ENCODE results near the gene SAMD4B.
A peak's percentile ranks its signal among the peaks of the same experiment; 100 is the strongest.

Gene SAMD4B

DNA sequence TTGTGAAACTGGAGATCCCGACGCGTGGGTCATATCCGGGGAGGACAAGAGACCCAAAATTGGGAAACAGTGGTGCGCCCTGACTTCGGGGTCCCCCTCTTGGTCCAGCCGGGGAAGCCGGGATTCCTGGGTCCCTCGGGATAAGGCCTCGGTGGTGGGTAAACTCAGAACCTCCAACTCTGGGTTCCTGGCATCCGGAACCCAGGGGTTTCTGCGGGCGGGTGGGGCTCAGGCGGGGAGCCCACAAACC is 65.1 kb downstream of the SAMD4B start:
- Histone ChIP-seq H3K9me3 (ENCODE audit: control insufficient read depth, low read length) (no peaks in the 10 kb centered on the region), H3K27ac (peak overlapping the region; percentile 100), H3K4me3 (ENCODE audit: low read depth, low read length) (peak overlapping the region; percentile 77), H3K4me1 (peaks cover 28% of the 10 kb centered on the region), H3K4me2 (ENCODE audit: low read length) (peak overlapping the region; percentile 95), H2AFZ (peak overlapping the region; percentile 65), H3K79me2 (peaks cover 14% of the 10 kb centered on the region), H3K27me3 (ENCODE audit: control insufficient read depth, insufficient read depth, low read length) (no peaks in the 10 kb centered on the region), H3K9ac (peak overlapping the region; percentile 99), H3K36me3 (ENCODE audit: control insufficient read depth, insufficient read depth, low read length) (no peaks in the 10 kb centered on the region)
- TF ChIP-seq, protein P1, sequence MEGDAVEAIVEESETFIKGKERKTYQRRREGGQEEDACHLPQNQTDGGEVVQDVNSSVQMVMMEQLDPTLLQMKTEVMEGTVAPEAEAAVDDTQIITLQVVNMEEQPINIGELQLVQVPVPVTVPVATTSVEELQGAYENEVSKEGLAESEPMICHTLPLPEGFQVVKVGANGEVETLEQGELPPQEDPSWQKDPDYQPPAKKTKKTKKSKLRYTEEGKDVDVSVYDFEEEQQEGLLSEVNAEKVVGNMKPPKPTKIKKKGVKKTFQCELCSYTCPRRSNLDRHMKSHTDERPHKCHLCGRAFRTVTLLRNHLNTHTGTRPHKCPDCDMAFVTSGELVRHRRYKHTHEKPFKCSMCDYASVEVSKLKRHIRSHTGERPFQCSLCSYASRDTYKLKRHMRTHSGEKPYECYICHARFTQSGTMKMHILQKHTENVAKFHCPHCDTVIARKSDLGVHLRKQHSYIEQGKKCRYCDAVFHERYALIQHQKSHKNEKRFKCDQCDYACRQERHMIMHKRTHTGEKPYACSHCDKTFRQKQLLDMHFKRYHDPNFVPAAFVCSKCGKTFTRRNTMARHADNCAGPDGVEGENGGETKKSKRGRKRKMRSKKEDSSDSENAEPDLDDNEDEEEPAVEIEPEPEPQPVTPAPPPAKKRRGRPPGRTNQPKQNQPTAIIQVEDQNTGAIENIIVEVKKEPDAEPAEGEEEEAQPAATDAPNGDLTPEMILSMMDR (IDR thresholded peaks at IDR 0.05): no peak

- peak overlapping the region; percentile 77 for H3K4me3 ChIP-seq (ENCODE audit: low read depth, low read length)
- H3K36me3 ChIP-seq (ENCODE audit: control insufficient read depth, insufficient read depth, low read length): no peaks in the 10 kb centered on the region
These were observed 65.6 kb downstream of the SAMD4B start for GRCh38 chr19:39407660-39408391.

GRCh38 chr19:39408392-39409207 is 66.4 kb downstream of the SAMD4B start:
- Histone ChIP-seq H3K9me3 (ENCODE audit: control insufficient read depth, low read length) (no peaks in the 10 kb centered on the region), H3K36me3 (ENCODE audit: control insufficient read depth, insufficient read depth, low read length) (no peaks in the 10 kb centered on the region), H3K4me1 (peaks cover 21% of the 10 kb centered on the region), H3K4me2 (ENCODE audit: low read length) (peak overlapping the region; percentile 95), H3K9ac (peak overlapping the region; percentile 99), H3K27me3 (ENCODE audit: control insufficient read depth, insufficient read depth, low read length) (no peaks in the 10 kb centered on the region), H3K4me3 (ENCODE audit: low read depth, low read length) (peak overlapping the region; percentile 77), H2AFZ (no peak overlapping the region), H3K27ac (peak overlapping the region; percentile 100), H3K79me2 (peaks cover 14% of the 10 kb centered on the region)
- TF ChIP-seq, protein P1 (IDR thresholded peaks at IDR 0.05): no peak

More at GRCh38 chr19:39407660-39408391, 65.6 kb downstream of the SAMD4B start:
- no peaks in the 10 kb centered on the region for H3K27me3 ChIP-seq (ENCODE audit: control insufficient read depth, insufficient read depth, low read length)
- no peaks in the 10 kb centered on the region for H3K9me3 ChIP-seq (ENCODE audit: control insufficient read depth, low read length)
- H3K27ac ChIP-seq: peak overlapping the region; percentile 100
- peaks cover 14% of the 10 kb centered on the region for H3K79me2 ChIP-seq
- H3K9ac ChIP-seq: peak overlapping the region; percentile 99
- peaks cover 28% of the 10 kb centered on the region for H3K4me1 ChIP-seq
- TF ChIP-seq, protein P1 (IDR thresholded peaks at IDR 0.05): no peak
- H2AFZ ChIP-seq: no peak overlapping the region
- H3K4me2 ChIP-seq (ENCODE audit: low read length): peak overlapping the region; percentile 95

- no peaks in the 10 kb centered on the region for H3K36me3 ChIP-seq (ENCODE audit: control insufficient read depth, insufficient read depth, low read length)
- H2AFZ ChIP-seq: peak overlapping the region; percentile 75
- peak overlapping the region; percentile 95 for H3K4me2 ChIP-seq (ENCODE audit: low read length)
- TF ChIP-seq, protein P1 (IDR thresholded peaks at IDR 0.05): no peak
- no peaks in the 10 kb centered on the region for H3K27me3 ChIP-seq (ENCODE audit: control insufficient read depth, insufficient read depth, low read length)
- H3K4me3 ChIP-seq (ENCODE audit: low read depth, low read length): peak overlapping the region; percentile 86
- peak overlapping the region; percentile 78 for H3K9ac ChIP-seq
- no peaks in the 10 kb centered on the region for H3K9me3 ChIP-seq (ENCODE audit: control insufficient read depth, low read length)
- peak overlapping the region; percentile 100 for H3K27ac ChIP-seq
- peaks cover 14% of the 10 kb centered on the region for H3K79me2 ChIP-seq
- H3K4me1 ChIP-seq: peaks cover 17% of the 10 kb centered on the region
These were observed 67.2 kb downstream of the SAMD4B start for GRCh38 chr19:39409208-39410016.
